ENCODE results near the gene ZNF324.

DNA sequence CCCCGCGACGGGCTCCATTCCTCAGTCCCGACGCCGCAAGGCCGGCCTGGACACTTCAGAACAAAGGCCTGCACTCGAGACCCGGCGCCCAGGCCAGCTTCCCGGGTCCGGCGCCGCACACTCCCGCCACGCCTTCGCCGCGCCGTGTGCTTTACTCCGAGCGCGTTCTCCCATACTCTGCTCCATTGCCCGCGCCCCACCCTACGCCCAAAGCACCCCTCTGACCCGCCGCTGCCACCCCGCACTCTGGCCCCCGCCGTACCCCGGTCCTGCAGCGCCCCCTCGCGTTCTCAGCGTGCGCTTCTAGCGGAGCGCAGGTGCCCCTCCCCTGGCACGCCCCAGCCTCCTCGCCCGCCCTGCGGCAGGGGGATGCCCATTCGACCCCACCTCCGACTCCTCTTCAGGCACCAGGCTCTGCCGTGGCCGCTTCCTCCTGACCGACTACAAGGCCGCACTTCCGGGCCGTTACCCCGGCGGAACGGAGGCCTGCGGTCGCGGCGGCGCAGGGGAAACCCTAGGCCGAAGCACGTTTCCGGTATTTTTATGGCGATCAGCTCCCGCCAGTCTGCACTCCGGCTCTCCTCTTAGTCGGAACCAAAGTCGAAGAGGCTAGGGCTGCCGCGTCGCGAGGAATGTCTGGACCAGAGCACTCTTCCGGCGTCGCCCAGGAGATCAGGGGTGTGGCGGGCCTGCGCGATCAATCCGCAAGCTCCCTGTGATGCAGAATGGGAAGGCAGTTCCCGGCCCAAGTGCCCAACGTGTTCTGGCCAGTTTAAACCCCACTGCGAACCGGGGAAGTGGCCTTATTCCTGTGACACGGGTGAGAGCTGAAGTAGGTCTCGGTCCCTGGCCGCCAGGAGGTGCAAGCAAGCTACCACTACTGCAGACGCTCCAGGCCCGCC lies 52.7 kb downstream of the ZNF324 start, which contains the start of gene ZBTB45:
- TF ChIP-seq TAF1 (IDR thresholded peaks at IDR 0.05; ENCODE audit: borderline replicate concordance, insufficient read depth, low read length) (peak; percentile 95; the same call in 1 of the 2 replicates), POLR2AphosphoS5 (IDR thresholded peaks at IDR 0.05; ENCODE audit: low read depth, low read length) (peak; percentile 72; the same call in 1 of the 2 replicates), SIN3A (IDR thresholded peaks at IDR 0.05; ENCODE audit: borderline replicate concordance, insufficient read depth, low read length) (0 out of 2 replicates have a peak, but pooled peaks have one; percentile 86)
